ENCODE results near the gene C16orf89.

DNA sequence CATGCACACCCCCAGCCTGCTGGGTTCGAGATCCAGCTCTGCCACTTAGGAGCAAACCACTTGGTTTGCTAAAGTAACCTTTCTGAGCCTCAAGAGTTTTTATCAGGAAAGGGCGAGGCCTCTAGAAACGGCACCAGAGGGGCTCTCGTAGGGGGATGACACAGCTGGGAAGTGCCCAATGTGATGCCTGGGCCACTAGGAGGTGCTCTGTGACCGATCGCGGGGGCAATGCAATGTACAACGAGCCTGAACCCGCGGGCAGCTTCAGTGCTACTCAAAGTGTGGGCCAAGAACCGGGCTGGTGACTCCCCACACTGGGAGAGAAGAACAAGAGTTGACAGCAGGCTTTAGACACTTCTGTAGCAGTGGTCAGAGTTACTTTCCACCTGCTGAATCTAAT lies 9.4 kb downstream of the C16orf89 start:
- TF ChIP-seq, protein P1, sequence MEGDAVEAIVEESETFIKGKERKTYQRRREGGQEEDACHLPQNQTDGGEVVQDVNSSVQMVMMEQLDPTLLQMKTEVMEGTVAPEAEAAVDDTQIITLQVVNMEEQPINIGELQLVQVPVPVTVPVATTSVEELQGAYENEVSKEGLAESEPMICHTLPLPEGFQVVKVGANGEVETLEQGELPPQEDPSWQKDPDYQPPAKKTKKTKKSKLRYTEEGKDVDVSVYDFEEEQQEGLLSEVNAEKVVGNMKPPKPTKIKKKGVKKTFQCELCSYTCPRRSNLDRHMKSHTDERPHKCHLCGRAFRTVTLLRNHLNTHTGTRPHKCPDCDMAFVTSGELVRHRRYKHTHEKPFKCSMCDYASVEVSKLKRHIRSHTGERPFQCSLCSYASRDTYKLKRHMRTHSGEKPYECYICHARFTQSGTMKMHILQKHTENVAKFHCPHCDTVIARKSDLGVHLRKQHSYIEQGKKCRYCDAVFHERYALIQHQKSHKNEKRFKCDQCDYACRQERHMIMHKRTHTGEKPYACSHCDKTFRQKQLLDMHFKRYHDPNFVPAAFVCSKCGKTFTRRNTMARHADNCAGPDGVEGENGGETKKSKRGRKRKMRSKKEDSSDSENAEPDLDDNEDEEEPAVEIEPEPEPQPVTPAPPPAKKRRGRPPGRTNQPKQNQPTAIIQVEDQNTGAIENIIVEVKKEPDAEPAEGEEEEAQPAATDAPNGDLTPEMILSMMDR (IDR thresholded peaks at IDR 0.05; ENCODE audit: borderline replicate concordance, extremely low read depth, low read length, poor library complexity, severe bottlenecking) = peak; percentile 60
- no peak for TF ChIP-seq EZH2 (IDR thresholded peaks at IDR 0.05; ENCODE audit: borderline replicate concordance, low read depth, low read length, severe bottlenecking)
